ENCODE data around the gene STAG3. TPM values are rescaled to one million over a fixed set of nuclear protein-coding genes. Genes with fewer than 3 reads are reported as not detected.

Gene STAG3
- total RNA-seq, 1 experiment from 2014 or later = 5.2 TPM

DNA sequence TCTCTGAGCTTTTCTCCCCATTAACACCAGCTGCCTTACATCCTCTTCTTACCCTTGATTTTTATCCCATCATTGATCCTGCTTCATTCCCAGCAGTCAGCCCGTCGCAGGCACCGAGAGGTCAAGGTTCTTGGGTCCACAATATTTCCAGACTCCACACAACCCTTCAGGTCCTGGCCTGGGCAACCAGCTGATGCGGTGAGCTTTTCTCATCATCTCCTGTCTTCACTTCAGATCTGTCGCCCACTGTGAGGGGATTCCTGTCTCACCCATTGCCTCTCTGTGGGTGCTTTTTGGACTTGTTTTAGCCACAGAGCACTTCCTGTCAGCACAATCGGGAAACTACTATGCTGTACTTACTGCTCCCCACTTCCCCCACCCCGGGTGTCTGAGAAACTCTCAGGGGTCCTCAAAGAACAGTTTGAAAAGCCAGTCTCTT, 33.6 kb downstream of the STAG3 start:
- DNase-seq (ENCODE audit: low spot score) = no peak
- TF ChIP-seq ZNF671 (CRISPR knock-in tag; IDR thresholded peaks at IDR 0.05) (no peak), ZNF317 (CRISPR knock-in tag; IDR thresholded peaks at IDR 0.05; ENCODE audit: borderline replicate concordance, low read depth) (no peak), NFE2L1 (CRISPR knock-in tag; IDR thresholded peaks at IDR 0.05) (no peak), GABPB1 (CRISPR knock-in tag; IDR thresholded peaks at IDR 0.05) (no peak), ARID4B (CRISPR knock-in tag; IDR thresholded peaks at IDR 0.05; ENCODE audit: borderline replicate concordance) (no peak), EMX1 (CRISPR knock-in tag; IDR thresholded peaks at IDR 0.05) (no peak), ZNF416 (CRISPR knock-in tag; IDR thresholded peaks at IDR 0.05) (no peak), ATF2 (CRISPR knock-in tag; IDR thresholded peaks at IDR 0.05; ENCODE audit: borderline replicate concordance, low read depth) (no peak), FOXJ3 (CRISPR knock-in tag; IDR thresholded peaks at IDR 0.05; ENCODE audit: borderline replicate concordance) (no peak), NFATC4 (CRISPR knock-in tag; IDR thresholded peaks at IDR 0.05) (no peak), NR2C2 (CRISPR knock-in tag; IDR thresholded peaks at IDR 0.05) (no peak)
- TF ChIP-seq, protein P1, sequence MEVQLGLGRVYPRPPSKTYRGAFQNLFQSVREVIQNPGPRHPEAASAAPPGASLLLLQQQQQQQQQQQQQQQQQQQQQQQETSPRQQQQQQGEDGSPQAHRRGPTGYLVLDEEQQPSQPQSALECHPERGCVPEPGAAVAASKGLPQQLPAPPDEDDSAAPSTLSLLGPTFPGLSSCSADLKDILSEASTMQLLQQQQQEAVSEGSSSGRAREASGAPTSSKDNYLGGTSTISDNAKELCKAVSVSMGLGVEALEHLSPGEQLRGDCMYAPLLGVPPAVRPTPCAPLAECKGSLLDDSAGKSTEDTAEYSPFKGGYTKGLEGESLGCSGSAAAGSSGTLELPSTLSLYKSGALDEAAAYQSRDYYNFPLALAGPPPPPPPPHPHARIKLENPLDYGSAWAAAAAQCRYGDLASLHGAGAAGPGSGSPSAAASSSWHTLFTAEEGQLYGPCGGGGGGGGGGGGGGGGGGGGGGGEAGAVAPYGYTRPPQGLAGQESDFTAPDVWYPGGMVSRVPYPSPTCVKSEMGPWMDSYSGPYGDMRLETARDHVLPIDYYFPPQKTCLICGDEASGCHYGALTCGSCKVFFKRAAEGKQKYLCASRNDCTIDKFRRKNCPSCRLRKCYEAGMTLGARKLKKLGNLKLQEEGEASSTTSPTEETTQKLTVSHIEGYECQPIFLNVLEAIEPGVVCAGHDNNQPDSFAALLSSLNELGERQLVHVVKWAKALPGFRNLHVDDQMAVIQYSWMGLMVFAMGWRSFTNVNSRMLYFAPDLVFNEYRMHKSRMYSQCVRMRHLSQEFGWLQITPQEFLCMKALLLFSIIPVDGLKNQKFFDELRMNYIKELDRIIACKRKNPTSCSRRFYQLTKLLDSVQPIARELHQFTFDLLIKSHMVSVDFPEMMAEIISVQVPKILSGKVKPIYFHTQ (CRISPR knock-in tag; IDR thresholded peaks at IDR 0.05) = no peak
- TF ChIP-seq, protein P2, sequence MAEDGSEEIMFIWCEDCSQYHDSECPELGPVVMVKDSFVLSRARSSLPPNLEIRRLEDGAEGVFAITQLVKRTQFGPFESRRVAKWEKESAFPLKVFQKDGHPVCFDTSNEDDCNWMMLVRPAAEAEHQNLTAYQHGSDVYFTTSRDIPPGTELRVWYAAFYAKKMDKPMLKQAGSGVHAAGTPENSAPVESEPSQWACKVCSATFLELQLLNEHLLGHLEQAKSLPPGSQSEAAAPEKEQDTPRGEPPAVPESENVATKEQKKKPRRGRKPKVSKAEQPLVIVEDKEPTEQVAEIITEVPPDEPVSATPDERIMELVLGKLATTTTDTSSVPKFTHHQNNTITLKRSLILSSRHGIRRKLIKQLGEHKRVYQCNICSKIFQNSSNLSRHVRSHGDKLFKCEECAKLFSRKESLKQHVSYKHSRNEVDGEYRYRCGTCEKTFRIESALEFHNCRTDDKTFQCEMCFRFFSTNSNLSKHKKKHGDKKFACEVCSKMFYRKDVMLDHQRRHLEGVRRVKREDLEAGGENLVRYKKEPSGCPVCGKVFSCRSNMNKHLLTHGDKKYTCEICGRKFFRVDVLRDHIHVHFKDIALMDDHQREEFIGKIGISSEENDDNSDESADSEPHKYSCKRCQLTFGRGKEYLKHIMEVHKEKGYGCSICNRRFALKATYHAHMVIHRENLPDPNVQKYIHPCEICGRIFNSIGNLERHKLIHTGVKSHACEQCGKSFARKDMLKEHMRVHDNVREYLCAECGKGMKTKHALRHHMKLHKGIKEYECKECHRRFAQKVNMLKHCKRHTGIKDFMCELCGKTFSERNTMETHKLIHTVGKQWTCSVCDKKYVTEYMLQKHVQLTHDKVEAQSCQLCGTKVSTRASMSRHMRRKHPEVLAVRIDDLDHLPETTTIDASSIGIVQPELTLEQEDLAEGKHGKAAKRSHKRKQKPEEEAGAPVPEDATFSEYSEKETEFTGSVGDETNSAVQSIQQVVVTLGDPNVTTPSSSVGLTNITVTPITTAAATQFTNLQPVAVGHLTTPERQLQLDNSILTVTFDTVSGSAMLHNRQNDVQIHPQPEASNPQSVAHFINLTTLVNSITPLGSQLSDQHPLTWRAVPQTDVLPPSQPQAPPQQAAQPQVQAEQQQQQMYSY (CRISPR knock-in tag; IDR thresholded peaks at IDR 0.05) = no peak

More for the DNA sequence above, 33.6 kb downstream of the STAG3 start:
- peaks cover 88% of the 10 kb centered on the region for H3K27me3 Mint-ChIP-seq (ENCODE audit: low read depth)
- no peaks in the 10 kb centered on the region for H3K9me3 Mint-ChIP-seq
- H3K4me1 Mint-ChIP-seq = peaks cover 7% of the 10 kb centered on the region; the same call in 1 of the 2 replicates
- H3K4me3 Mint-ChIP-seq = no peak overlapping the region
- no peak overlapping the region for H3K27ac Mint-ChIP-seq
- no peak for ATAC-seq
- POLR2A ChIA-PET = interaction anchor here (1.0 to 1.5 kb wide), 2 partner anchors 11 to 18 kb away, joined by 3 read pairs; no protein-coding TSS in a partner anchor
- no peaks in the 10 kb centered on the region for H3K36me3 Mint-ChIP-seq
- CTCF ChIA-PET = interaction anchor here (1.2 kb wide), 1 partner anchor 43 kb away, joined by 6 read pairs; the partner anchor contains the start of gene GAL3ST4
